CD4-positive, alpha-beta memory T cell (primary cell): ENCODE measurements around the gene CTDNEP1. TPM values are rescaled to one million over a fixed set of nuclear protein-coding genes. Genes with fewer than 3 reads are reported as not detected.
A peak's percentile ranks its signal among the peaks of the same experiment; 100 is the strongest.

Experiments
- CTCF ChIA-PET: fragments of 350-600 bp; sonication (Branson Sonifier 250); formaldehyde crosslinking; loops from one replicate; lab custom pipeline; 2021; ENCODE audit warnings: inconsistent platforms; ENCODE audit not compliant: partially characterized antibody; lab: Charles Lee
- POLR2A ChIA-PET: fragments of 350-600 bp; sonication (Branson Sonifier 250); formaldehyde crosslinking; loops from one replicate; lab custom pipeline; 2021; ENCODE audit not compliant: partially characterized antibody; lab: Charles Lee
- DNase-seq, 5 donors: peaks; one replicate each; pipeline versions ENCODE4 v3.0.0 to v3.0.0-alpha.2; 2020 to 2022; ENCODE audit warnings: mixed read lengths in 1 of 5
- H3K27ac ChIP-seq: one replicate; pipeline ENCODE4 v1.7.0; 2013; ENCODE audit warnings: low read depth, low read length
- H3K27me3 ChIP-seq: 2 replicates; pipeline ENCODE4 v1.7.0; 2013; ENCODE audit warnings: mild to moderate bottlenecking, low read length, moderate library complexity; ENCODE audit not compliant: insufficient read depth
- H3K36me3 ChIP-seq: 2 replicates; pipeline ENCODE4 v1.7.0; 2013; ENCODE audit warnings: mild to moderate bottlenecking, low read length, moderate library complexity; ENCODE audit not compliant: insufficient read depth
- H3K4me1 ChIP-seq: 2 replicates; pipeline ENCODE4 v1.7.0; 2013; ENCODE audit warnings: mild to moderate bottlenecking, low read length, moderate library complexity; ENCODE audit not compliant: insufficient read depth
- H3K4me3 ChIP-seq, 2 donors: one replicate each; pipeline ENCODE4 v1.7.0; 2013; ENCODE audit warnings: low read length in 2 of 2, mild to moderate bottlenecking in 1 of 2
- H3K9me3 ChIP-seq, 2 donors: one replicate each; pipeline ENCODE4 v1.7.0; 2013; ENCODE audit warnings: low read length in 2 of 2, control low read depth in 1 of 2; ENCODE audit not compliant: control insufficient read depth in 1 of 2
- H3K27ac Mint-ChIP-seq, 7 donors: one replicate each; pipeline ENCODE4 v1.8.0; 2020 to 2021; ENCODE audit warnings: mixed read lengths in 7 of 7, mild to moderate bottlenecking in 6 of 7, inconsistent platforms in 3 of 7, moderate library complexity in 3 of 7
- H3K27me3 Mint-ChIP-seq, 2 donors: one replicate each; pipeline ENCODE4 v1.8.0; 2020 to 2021; ENCODE audit warnings: mixed read lengths in 2 of 2
- H3K36me3 Mint-ChIP-seq, 2 donors: one replicate each; pipeline ENCODE4 v1.8.0; 2020 to 2021; ENCODE audit warnings: mixed read lengths in 2 of 2, inconsistent platforms in 1 of 2, mild to moderate bottlenecking in 1 of 2
- H3K4me1 Mint-ChIP-seq, 4 donors: one replicate each; pipeline ENCODE4 v1.8.0; 2020 to 2021; ENCODE audit warnings: mixed read lengths in 4 of 4, mild to moderate bottlenecking in 1 of 4
- H3K4me3 Mint-ChIP-seq, 8 donors: one replicate each; pipeline ENCODE4 v1.8.0; 2020 to 2021; ENCODE audit warnings: mixed read lengths in 8 of 8, mild to moderate bottlenecking in 7 of 8, moderate library complexity in 6 of 8, inconsistent platforms in 3 of 8
- H3K9me3 Mint-ChIP-seq, 8 donors: one replicate each; pipeline ENCODE4 v1.8.0; 2020 to 2021; ENCODE audit warnings: mixed read lengths in 8 of 8, mild to moderate bottlenecking in 5 of 8, inconsistent platforms in 3 of 8, moderate library complexity in 1 of 8
- intact Hi-C: fragments of 100-400 bp; cut with micrococcal nuclease; formaldehyde crosslinking; loops from one replicate; pipeline ENCODE4 v1.15.1; 2023
- polyA plus RNA-seq, 2 donors: library from polyadenylated mRNA; unstranded; fragments of 300-500 nt; fragmentation: Illumina TruSeq; gene quantifications; one replicate each; pipeline ENCODE4 v1.2.3, GENCODE V29; 2021
- total RNA-seq, 2 experiments: library from RNA; stranded (reverse); gene quantifications; one replicate each; pipeline ENCODE4 v1.2.3, GENCODE V29; 2021

Gene CTDNEP1
- total and polyA plus RNA-seq, 4 experiments from 2014 or later = 42.4 to 157 (median 102) TPM

DNA sequence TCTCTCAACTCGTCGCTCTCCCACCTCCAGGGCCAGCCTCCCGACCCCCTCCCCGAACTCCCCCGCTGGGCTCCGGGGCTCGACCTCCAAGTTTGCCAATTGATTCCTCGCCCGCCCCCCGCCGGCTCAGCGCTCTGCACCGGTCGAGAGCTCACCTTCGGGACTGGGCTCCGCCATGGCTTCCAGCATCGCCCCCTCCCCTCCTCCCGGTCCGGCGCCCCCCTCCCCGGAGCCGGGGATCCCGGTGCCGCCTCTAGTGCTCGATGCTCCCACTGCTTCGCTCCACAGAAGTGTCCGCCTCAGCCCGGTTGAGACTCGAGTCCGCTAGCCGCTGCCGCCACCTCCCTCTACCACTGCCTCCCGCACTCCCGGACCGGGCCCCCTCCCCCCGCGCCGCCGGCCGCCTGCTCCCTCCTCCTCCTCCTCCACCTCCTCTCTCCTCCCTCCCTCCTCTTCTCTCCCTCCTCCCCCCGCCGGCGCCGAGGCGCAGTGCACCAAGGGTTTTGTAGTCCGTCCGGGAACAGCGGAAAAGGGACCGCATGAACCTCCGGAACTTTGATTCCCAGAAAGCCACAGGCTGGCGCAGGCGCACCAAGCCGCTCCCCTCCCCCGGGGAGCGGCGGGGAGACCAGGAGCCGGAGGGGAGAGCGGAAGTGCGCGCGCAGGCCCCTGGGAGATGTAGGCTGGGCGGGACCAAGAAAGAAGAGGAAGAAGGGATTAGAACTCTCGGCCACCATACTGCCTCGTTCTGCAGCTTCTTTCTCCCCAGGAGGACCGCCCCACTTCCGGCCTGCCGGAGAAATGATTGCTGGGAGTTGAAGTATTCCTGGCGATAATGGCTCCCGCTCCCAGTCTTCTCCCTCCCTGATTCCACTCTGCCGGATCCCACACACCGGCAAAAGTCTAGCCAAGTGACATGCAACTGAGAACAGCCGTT is 12.2 kb downstream of the CTDNEP1 start, which contains the start of gene PHF23:
Gene PHF23 (minus strand): TSS at position 367 of the 937 bp plus-strand sequence. CDS start 178 bp downstream, at position 189.
- Histone ChIP-seq H3K27ac (peak within 1 kb of the TSS; percentile 85), H3K4me3 (peak within 1 kb of the TSS; percentile 85 to 86), H3K9me3 (no peaks in the 10 kb centered on the region), H3K36me3 (peaks cover 27% of the 10 kb centered on the region), H3K27me3 (no peaks in the 10 kb centered on the region), H3K4me1 (peaks cover 61% of the 10 kb centered on the region)
- Mint-ChIP-seq H3K4me1 (peaks cover 41 to 75% (median 54%) of the 10 kb centered on the region in 4 donors), H3K9me3 (peaks cover 0 to 8% (median 0%) of the 10 kb centered on the region in 8 donors), H3K36me3 (peaks cover 25 to 69% of the 10 kb centered on the region in 2 donors), H3K27me3 (peaks cover 0 to 2% of the 10 kb centered on the region in 2 donors), H3K27ac (peak within 1 kb of the TSS; percentile 90 to 100 (median 98)), H3K4me3 (peak within 1 kb of the TSS; percentile 94 to 99 (median 96))
- ChIA-PET CTCF (interaction anchor here (1.0 to 1.6 kb wide), 4 partner anchors 19 to 97 kb away, joined by 3 to 4 read pairs (median 4); partner anchors contain the start of gene ACAP1), POLR2A (interaction anchor here (0.8 to 17.6 kb wide), 18 partner anchors 9 to 447 kb away, joined by 3 to 435 read pairs (median 7); partner anchors contain the start of genes ACADVL, ACAP1, CTDNEP1 and DLG4)
- DNase-seq = peak; percentile 97 to 98 (median 98)
- intact Hi-C loops = loop anchor here (1.0 to 10.0 kb wide), 8 partner anchors 13 to 605 kb away; partner anchors contain the start of genes EIF5A, ELP5, POLR2A and TMEM102

DNA sequence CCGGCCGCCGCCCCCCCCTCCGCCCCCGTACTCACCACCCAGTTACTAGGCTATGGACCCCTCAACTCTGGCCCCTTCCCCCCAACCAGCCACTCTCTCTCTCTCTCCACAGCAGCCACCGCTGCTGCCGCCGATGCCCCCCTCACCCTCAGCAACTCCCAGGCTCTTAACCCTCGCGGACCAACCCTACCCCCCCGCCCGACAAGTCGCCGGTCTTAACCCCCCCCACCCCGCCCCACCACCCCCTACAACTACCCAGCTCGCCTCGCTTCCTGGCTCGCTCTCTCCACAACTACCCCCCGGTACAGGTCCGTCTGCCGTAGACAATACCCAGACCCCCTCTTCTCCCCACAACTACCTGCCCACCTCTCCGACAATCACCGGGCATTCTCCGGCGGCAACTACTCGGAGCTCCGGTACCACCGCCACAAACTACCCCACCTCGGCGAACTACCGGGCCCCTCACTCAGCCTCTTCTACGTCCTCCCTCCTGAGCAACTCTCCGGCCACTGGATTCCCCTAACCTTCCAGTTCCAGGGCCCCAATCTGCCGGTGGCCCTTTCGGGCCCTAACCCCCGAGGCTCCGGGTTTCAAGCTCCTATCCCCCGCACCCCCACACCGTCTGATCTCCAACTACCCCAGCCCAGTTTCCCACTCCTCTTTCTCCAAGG is 13.0 kb downstream of the CTDNEP1 start:
- Mint-ChIP-seq H3K4me1 (peaks cover 45 to 83% (median 58%) of the 10 kb centered on the region in 4 donors), H3K27ac (peak overlapping the region; percentile 90 to 100 (median 96)), H3K4me3 (peak overlapping the region; percentile 94 to 99 (median 96)), H3K27me3 (peaks cover 0 to 2% of the 10 kb centered on the region in 2 donors), H3K9me3 (peaks cover 0 to 8% (median 0%) of the 10 kb centered on the region in 8 donors), H3K36me3 (peaks cover 25 to 70% of the 10 kb centered on the region in 2 donors)
- peaks cover 64% of the 10 kb centered on the region for H3K4me1 ChIP-seq
- peak in 3 of 5 donors; percentile 36 to 60 (median 39) for DNase-seq
- intact Hi-C loops = loop anchor here (1.0 to 10.0 kb wide), 8 partner anchors 14 to 606 kb away; partner anchors contain the start of genes EIF5A, ELP5, POLR2A and TMEM102
- no peaks in the 10 kb centered on the region for H3K9me3 ChIP-seq
- CTCF ChIA-PET = interaction anchor here (0.9 to 2.5 kb wide), 5 partner anchors 18 to 243 kb away, joined by 3 to 14 read pairs (median 4); partner anchors contain the start of genes ACAP1 and SLC35G6
- peaks cover 22% of the 10 kb centered on the region for H3K36me3 ChIP-seq
- no peaks in the 10 kb centered on the region for H3K27me3 ChIP-seq
- POLR2A ChIA-PET = interaction anchor here (0.7 to 17.6 kb wide), 23 partner anchors 8 to 935 kb away, joined by 3 to 435 read pairs (median 5); partner anchors contain the start of genes ACADVL, ACAP1, CTDNEP1 and DLG4
- peak overlapping the region; percentile 85 for H3K27ac ChIP-seq
- peak overlapping the region; percentile 85 to 86 for H3K4me3 ChIP-seq

DNA sequence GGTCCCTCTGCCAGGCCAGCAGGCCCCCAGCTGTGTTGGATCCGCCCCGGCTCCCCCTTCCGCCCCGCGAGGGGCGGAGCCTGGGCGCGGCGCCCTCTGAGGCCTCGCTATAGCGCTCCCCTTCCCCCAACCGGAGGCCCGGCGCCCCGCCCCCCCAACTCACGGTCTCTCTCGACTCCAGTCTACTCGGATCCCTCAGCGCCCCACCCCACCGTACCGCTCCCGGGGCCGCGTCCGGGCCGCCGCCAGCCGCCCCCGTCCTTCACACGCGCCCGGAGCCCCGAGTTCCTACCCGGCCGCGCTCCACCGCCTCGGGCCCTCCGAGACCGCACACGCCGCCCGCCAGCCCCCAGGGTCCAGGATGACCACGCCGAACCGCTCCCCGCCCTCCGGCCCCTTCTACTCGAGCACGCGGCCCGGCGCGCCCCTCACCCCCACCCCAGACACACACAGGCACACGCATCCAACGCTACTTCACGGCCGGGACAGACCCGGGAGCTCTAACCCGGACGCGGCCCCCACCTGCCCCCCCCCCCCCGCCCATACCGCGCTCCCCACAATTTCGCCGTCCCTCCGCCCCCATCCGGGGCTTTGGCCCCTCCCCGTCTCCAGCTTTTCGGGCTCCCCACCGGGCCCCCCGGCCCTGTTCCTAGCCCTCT is 13.6 kb downstream of the CTDNEP1 start:
- peaks cover 46 to 85% (median 60%) of the 10 kb centered on the region in 4 donors for H3K4me1 Mint-ChIP-seq
- H3K36me3 Mint-ChIP-seq = peaks cover 25 to 68% of the 10 kb centered on the region in 2 donors
- POLR2A ChIA-PET = interaction anchor here (0.7 to 17.6 kb wide), 25 partner anchors 8 to 936 kb away, joined by 3 to 435 read pairs (median 4); partner anchors contain the start of genes ACADVL, ACAP1, CTDNEP1 and DLG4
- peak overlapping the region; percentile 85 for H3K27ac ChIP-seq
- no peaks in the 10 kb centered on the region for H3K27me3 ChIP-seq
- H3K27ac Mint-ChIP-seq = peak overlapping the region; percentile 68 to 100 (median 96)
- peak overlapping the region; percentile 94 to 99 (median 96) for H3K4me3 Mint-ChIP-seq
- H3K4me1 ChIP-seq = peaks cover 65% of the 10 kb centered on the region
- peaks cover 0 to 8% (median 0%) of the 10 kb centered on the region in 8 donors for H3K9me3 Mint-ChIP-seq
- peak; percentile 63 to 81 (median 70) for DNase-seq
- peaks cover 0 to 2% of the 10 kb centered on the region in 2 donors for H3K27me3 Mint-ChIP-seq
- H3K9me3 ChIP-seq = no peaks in the 10 kb centered on the region
- H3K4me3 ChIP-seq = peak overlapping the region in 1 of 2 donors; percentile 86
- CTCF ChIA-PET = interaction anchor here (0.9 to 2.5 kb wide), 4 partner anchors 17 to 244 kb away, joined by 3 to 14 read pairs (median 5); partner anchors contain the start of genes ACADVL, DLG4 and SLC35G6
- intact Hi-C loops = loop anchor here (2.0 to 10.0 kb wide), 2 partner anchors 335 to 607 kb away; no protein-coding TSS in a partner anchor
- H3K36me3 ChIP-seq = peaks cover 22% of the 10 kb centered on the region

DNA sequence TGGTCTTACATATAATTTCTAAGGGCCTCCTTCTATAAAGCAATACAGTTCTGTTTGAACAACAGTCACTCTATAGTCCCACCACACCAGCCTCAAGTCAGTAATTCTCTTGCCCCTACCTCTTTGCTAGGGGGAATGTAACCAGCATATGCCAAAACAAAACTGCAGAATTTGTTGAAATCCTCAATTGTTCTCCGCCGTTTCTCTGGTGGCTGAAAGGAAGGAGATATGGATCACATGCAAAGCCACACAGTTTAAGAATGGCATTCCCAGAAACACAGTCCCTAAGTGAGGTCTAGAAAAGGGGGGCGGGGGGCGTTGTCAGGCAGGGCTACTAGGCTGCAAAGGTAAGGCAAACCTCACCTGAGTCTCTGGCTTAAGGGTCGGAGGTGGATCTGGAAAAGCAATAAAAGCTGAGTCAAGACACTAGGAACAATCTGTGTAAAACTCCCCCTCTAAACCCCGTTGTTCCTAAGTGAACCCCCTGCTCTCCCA is 14.2 kb downstream of the CTDNEP1 start:
- H3K4me1 Mint-ChIP-seq = peaks cover 47 to 83% (median 61%) of the 10 kb centered on the region in 4 donors
- Histone ChIP-seq H3K4me1 (peaks cover 71% of the 10 kb centered on the region), H3K4me3 (peak overlapping the region in 1 of 2 donors; percentile 39), H3K9me3 (no peaks in the 10 kb centered on the region), H3K27me3 (no peaks in the 10 kb centered on the region), H3K27ac (peak overlapping the region; percentile 85), H3K36me3 (peaks cover 22% of the 10 kb centered on the region)
- peak overlapping the region; percentile 64 to 99 (median 96) for H3K4me3 Mint-ChIP-seq
- H3K36me3 Mint-ChIP-seq = peaks cover 25 to 62% of the 10 kb centered on the region in 2 donors
- no peaks in the 10 kb centered on the region for H3K27me3 Mint-ChIP-seq
- POLR2A ChIA-PET = interaction anchor here (0.9 to 17.6 kb wide), 14 partner anchors 13 to 337 kb away, joined by 3 to 435 read pairs (median 4); partner anchors contain the start of genes ACADVL, CTDNEP1, DLG4 and ELP5
- intact Hi-C loops = loop anchor here (10.0 kb wide), 1 partner anchor 607 kb away; no protein-coding TSS in a partner anchor
- no peak for DNase-seq
- peak overlapping the region; percentile 58 to 100 (median 96) for H3K27ac Mint-ChIP-seq
- peaks cover 0 to 2% (median 0%) of the 10 kb centered on the region in 8 donors for H3K9me3 Mint-ChIP-seq
- CTCF ChIA-PET = interaction anchor here (1.0 to 2.5 kb wide), 3 partner anchors 16 to 244 kb away, joined by 5 to 14 read pairs (median 5); partner anchors contain the start of genes ACADVL, DLG4 and SLC35G6

DNA sequence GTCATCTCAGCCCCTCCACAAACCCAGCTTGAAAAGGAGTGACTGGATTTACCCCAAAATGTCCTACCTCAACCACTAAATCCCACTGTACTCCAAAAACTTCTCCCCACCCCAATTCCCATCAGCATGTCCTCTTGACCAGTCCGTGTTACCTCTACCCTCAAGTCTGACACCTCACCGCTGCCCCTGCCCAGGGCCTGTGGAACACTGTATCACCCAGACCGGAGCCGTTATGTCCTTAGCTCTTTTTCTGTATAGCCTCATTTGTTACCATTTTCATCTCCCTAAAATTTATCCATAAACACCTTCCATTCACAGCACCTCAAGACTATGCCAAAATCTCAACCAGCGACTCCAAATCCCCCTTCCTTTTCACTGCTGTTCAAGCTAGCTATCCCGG is 14.7 kb downstream of the CTDNEP1 start:
- Mint-ChIP-seq H3K4me3 (peak overlapping the region; percentile 64 to 99 (median 96)), H3K9me3 (no peaks in the 10 kb centered on the region), H3K4me1 (peaks cover 50 to 83% (median 63%) of the 10 kb centered on the region in 4 donors), H3K27ac (peak overlapping the region; percentile 58 to 100 (median 96)), H3K36me3 (peaks cover 22 to 60% of the 10 kb centered on the region in 2 donors), H3K27me3 (no peaks in the 10 kb centered on the region)
- Histone ChIP-seq H3K4me1 (peaks cover 75% of the 10 kb centered on the region), H3K36me3 (peaks cover 22% of the 10 kb centered on the region), H3K9me3 (no peaks in the 10 kb centered on the region), H3K27ac (peak overlapping the region; percentile 85), H3K27me3 (no peaks in the 10 kb centered on the region), H3K4me3 (no peak overlapping the region)
- intact Hi-C loops = loop anchor here (10.0 kb wide), 1 partner anchor 608 kb away; no protein-coding TSS in a partner anchor
- POLR2A ChIA-PET = interaction anchor here (0.7 to 17.6 kb wide), 6 partner anchors 13 to 337 kb away, joined by 3 to 435 read pairs (median 8); partner anchors contain the start of genes ACADVL, CTDNEP1, DLG4 and ELP5
- CTCF ChIA-PET = interaction anchor here (1.2 to 2.5 kb wide), 3 partner anchors 14 to 17 kb away, joined by 3 to 14 read pairs (median 5); partner anchors contain the start of genes ACADVL, CTDNEP1 and DLG4
- no peak for DNase-seq
